OCI-LY7 (cell line): ENCODE results near the gene HSPA12A.

Experiments
- EZH2phosphoT487 ChIP-seq: fragments of 200-600 bp; sonication (generic); IDR thresholded peaks from 2 replicates; pipeline ENCODE4 v1.6.1; 2018; ENCODE audit warnings: low read depth, borderline replicate concordance, mild to moderate bottlenecking, mixed run types, antibody characterized with exemption, low read length, moderate library complexity, mixed read lengths
- TF ChIP-seq, protein P1 (sequence below): fragments of 200-600 bp; sonication (generic); conservative IDR thresholded peaks from 2 replicates; pipeline ENCODE4 v1.5.1; 2014; ENCODE audit warnings: mild to moderate bottlenecking, antibody characterized with exemption, low read length, moderate library complexity, mixed read lengths

DNA sequence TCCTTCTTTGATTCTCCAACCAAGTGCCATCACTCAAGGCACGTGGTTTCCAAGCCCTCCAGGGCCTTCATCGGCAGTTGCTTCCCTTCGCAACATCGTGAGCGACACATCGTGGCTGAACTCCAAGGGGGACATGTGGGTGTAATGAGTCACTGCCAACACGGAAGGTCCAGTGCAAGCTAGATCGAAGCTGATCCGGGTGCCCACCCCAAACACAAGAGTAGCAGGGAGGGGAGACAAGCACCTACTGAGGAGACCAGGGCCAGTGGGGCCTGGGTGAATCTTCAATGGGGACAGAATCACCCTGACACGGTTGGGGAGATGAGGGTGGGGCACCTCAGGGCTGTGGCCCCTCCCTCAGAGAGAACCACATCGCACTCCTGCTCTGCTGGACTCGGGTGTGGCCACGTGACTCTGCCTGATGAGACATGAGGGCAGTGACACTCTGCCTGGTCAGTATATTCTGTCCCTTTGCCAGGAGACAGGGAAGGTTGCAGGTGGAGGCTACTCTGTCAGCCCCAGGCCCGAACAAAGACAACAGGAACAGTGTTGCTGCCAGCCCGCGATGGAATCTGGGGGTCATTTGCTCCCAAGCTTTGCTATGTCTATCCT, 36.8 kb upstream of the HSPA12A start:
- no peak for TF ChIP-seq EZH2phosphoT487
- TF ChIP-seq, protein P1, sequence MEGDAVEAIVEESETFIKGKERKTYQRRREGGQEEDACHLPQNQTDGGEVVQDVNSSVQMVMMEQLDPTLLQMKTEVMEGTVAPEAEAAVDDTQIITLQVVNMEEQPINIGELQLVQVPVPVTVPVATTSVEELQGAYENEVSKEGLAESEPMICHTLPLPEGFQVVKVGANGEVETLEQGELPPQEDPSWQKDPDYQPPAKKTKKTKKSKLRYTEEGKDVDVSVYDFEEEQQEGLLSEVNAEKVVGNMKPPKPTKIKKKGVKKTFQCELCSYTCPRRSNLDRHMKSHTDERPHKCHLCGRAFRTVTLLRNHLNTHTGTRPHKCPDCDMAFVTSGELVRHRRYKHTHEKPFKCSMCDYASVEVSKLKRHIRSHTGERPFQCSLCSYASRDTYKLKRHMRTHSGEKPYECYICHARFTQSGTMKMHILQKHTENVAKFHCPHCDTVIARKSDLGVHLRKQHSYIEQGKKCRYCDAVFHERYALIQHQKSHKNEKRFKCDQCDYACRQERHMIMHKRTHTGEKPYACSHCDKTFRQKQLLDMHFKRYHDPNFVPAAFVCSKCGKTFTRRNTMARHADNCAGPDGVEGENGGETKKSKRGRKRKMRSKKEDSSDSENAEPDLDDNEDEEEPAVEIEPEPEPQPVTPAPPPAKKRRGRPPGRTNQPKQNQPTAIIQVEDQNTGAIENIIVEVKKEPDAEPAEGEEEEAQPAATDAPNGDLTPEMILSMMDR, result no peak
